Stimulated activated CD8-positive, alpha-beta memory T cell treated with anti-CD3 and anti-CD28 coated beads, Interleukin-4, amount 100 ng/mL, for 24 hours (primary cell): ENCODE results near the gene PNPLA2.

Source experiments
- DNase-seq: peaks from one replicate; pipeline ENCODE4 v3.0.0-alpha.2; 2020; ENCODE audit warnings: low read depth

The PNPLA2 gene

GRCh38 chr11:786235-787083, 32.3 kb upstream of the PNPLA2 start:
- no peak for DNase-seq

- DNase-seq, result no peak
These were observed 31.5 kb upstream of the PNPLA2 start for GRCh38 chr11:787084-787675.

- DNase-seq, result no peak
These were observed 30.6 kb upstream of the PNPLA2 start for GRCh38 chr11:788009-788640.

- no peak for DNase-seq
These were observed 29.5 kb upstream of the PNPLA2 start for GRCh38 chr11:788953-789940.

GRCh38 chr11:789943-790342, 28.8 kb upstream of the PNPLA2 start, which contains the start of gene CEND1:
Gene CEND1 (minus strand): TSS chr11:790090. CDS start chr11:788576, 1,514 bp downstream.
- no peak for DNase-seq

GRCh38 chr11:790721-791564, 27.8 kb upstream of the PNPLA2 start:
- DNase-seq, result no peak

GRCh38 chr11:791658-792534, 26.8 kb upstream of the PNPLA2 start:
- no peak for DNase-seq

- no peak for DNase-seq
These were observed 26.2 kb upstream of the PNPLA2 start for GRCh38 chr11:792535-792821.

GRCh38 chr11:792873-793272, 25.8 kb upstream of the PNPLA2 start:
- DNase-seq, result no peak

- no peak for DNase-seq
These were observed 25.2 kb upstream of the PNPLA2 start for GRCh38 chr11:793556-793955.

GRCh38 chr11:794013-794765, 24.5 kb upstream of the PNPLA2 start:
- no peak for DNase-seq

- no peak for DNase-seq
These were observed 23.7 kb upstream of the PNPLA2 start for GRCh38 chr11:794766-795633.

GRCh38 chr11:795634-796564, 22.8 kb upstream of the PNPLA2 start:
- DNase-seq, result peak; percentile 77

- no peak for DNase-seq
These were observed 22.0 kb upstream of the PNPLA2 start for GRCh38 chr11:796565-797295.

GRCh38 chr11:797296-798092, 21.2 kb upstream of the PNPLA2 start:
- DNase-seq, result peak; percentile 72
